GM18867 (cell line): ENCODE measurements around the gene MAB21L4.
"Not testable (repeated sequence)": the region's sequence is repeated elsewhere in the genome, so short reads cannot be mapped to it uniquely, and the experiment has no call there.

Experiments used
- ATAC-seq: cut with Tn5 transposase; IDR thresholded peaks from one replicate; pipeline ENCODE4 v1.9.1; 2021; ENCODE audit warnings: mild to moderate bottlenecking, moderate library complexity; ENCODE audit not compliant: unreplicated experiment

The MAB21L4 gene

GRCh38 chr2:240846309-240846708 lies 49.6 kb downstream of the MAB21L4 start:
- not testable (repeated sequence) for ATAC-seq

DNA sequence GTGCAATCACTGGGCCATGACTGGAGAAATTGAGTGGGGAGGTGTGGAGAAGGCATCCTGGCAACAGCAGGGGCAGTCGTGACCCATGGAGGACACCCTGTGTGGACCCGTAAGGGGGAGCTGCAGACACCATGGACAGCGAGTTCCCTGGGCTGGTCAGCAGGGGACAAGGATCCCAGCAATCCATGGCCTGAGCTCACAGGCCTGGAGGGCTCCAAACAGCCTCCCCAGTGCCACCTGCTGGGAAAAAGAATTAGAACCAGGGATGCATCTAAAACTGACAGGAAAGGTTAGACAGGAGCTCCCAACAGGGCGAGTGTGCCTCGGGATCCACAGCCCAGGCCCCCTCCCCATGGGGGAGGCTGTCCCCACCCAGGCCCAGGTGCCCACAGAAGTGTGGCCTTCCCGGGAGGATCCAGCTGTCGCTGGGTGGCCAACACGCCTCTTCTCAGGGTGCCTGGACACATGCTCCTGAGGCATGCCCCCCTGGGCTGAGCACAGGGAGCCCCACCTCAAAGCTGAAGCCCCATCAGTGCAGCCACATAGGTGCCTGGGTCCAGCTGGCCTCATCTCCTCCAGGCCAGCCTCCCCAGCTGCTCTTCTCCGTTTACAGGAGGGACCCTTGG lies 55.4 kb downstream of the MAB21L4 start:
- ATAC-seq, result no peak

DNA sequence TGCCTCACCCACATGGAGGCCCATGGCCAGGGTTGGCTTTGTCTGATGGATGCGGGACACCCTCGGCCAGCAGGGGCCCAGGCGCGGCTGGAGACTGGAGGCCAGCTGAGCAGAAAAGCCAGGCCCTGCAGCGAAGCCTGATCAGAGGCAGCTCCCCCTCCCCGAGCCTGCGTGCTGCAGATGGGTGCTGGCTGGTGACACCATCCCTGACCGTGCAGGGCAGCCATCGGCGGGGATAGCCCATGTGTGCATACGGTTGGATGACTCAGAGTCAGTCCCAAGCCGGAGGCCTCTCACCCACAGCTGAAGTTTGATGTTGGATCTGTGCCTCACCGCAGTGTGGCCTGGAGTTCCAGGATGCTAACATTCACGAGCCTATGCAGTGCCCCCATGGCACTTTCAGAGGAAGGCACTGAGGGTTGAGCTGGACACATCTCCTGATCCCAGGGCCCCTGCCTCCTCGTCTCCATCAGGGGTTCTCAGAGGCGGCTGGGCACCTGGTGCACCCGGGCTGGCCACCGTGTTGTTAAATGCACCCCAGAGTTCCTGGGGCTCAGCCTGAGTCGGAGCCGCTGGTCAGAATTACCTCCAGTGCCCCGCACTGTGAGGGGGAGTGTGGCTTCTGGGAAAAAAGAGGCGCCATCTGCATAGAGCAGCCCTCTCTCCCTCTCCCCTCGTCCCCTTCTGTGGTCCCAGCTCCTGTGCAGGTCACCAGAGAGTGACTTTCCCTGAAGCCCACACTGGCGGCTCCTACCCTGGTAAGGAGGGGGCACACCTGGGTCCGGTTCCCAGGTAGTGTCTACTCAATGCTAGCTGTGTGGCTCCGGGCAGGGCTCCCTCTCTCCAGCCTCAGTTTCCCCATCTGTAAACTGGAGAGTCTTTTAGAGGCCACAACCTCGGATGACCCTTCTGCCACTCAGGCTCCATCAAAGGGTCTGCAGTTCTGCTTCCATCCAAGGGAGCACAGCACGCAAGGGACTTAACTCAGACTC lies 56.5 kb downstream of the MAB21L4 start:
- ATAC-seq, result no peak

DNA sequence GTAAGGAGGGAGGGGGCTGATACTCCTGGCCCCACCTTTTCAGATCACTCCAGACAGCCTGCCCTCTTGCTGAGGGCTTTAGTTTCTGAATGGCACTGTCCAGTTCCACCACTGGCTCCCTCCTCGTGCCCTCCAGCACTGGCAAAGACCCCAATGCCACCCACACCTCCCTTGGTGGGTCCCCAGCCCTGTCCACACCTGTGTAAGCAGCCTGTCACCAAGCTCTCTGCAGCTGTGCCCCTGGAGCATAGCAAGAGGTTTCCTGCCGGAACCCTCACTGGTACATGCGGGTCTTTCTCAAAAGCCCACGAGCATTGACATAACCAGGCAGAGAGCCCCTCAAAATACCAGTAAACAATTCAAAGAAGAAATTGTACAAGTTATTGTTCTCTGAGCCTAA lies 58.3 kb downstream of the MAB21L4 start:
- no peak for ATAC-seq

- ATAC-seq, result no peak
Observed at GRCh38 chr2:240836781-240837467, 59.0 kb downstream of the MAB21L4 start.
